ENCODE results near the gene OTOGL. TPM values are rescaled to one million over a fixed set of nuclear protein-coding genes. Genes with fewer than 3 reads are reported as not detected.

The OTOGL gene
- total and polyA plus RNA-seq, 4 donors: 0.54 to 0.99 (median 0.57) TPM

DNA sequence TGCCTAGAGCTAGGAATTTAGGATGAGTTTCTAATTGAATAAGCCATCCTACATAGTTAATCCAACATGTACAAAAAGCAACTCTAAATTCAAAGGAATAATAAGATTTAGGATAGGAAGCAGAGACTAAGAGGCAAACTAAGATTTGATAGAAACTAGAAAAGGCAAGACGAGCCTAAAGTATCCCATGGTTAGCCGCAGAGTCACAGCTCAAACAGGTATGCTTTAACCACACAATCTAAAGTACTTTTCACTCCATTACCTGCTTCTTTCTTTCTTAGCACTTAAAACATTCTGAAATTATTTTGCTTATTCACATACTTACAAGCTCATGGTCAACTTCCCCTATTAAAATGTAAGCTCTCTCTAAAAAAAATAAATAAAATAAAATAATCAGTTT lies 51.8 kb downstream of the OTOGL start:
- H3K36me3 ChIP-seq (ENCODE audit: control insufficient read depth, insufficient read depth, low read length): no peaks in the 10 kb centered on the region
- H3K4me1 ChIP-seq (ENCODE audit: control insufficient read depth, insufficient read depth, low read length): no peaks in the 10 kb centered on the region
- WGBS (ENCODE audit: insufficient coverage): 100% methylated on average over 2 of the region's 2 CpGs
- no peak overlapping the region for H3K4me3 ChIP-seq (ENCODE audit: low read depth, low read length)
- no peak overlapping the region for H3K27ac ChIP-seq (ENCODE audit: low read depth, low read length)
- no peaks in the 10 kb centered on the region for H3K27me3 ChIP-seq (ENCODE audit: control insufficient read depth, insufficient read depth, low read length)
- no peak for DNase-seq (ENCODE audit: low read depth in 4 of 6, low spot score in 6 of 6)
- H3K9me3 ChIP-seq (ENCODE audit: control insufficient read depth, insufficient read depth, low read length): no peaks in the 10 kb centered on the region

DNA sequence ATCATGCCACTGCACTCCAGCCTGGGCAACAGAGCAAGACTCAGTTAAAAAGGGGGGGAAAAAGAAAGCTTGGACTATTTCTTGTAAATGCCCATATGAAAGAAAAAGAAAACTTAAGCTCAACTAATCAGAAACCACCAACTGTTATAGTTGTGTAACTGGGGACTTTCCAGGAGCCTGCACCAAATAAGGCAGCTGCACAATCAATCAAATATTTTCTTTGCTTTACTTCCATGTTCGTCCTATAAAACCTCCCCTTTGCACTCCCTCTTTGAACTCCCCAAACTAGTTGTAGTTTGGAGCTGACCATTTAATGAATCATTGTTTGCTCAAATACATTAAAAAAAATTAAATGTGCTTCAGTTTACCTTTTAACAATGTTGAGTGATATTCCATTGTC lies 54.9 kb downstream of the OTOGL start:
- Histone ChIP-seq H3K4me3 (ENCODE audit: low read depth, low read length) (no peak overlapping the region), H3K36me3 (ENCODE audit: control insufficient read depth, insufficient read depth, low read length) (no peaks in the 10 kb centered on the region), H3K27me3 (ENCODE audit: control insufficient read depth, insufficient read depth, low read length) (no peaks in the 10 kb centered on the region), H3K9me3 (ENCODE audit: control insufficient read depth, insufficient read depth, low read length) (no peaks in the 10 kb centered on the region), H3K4me1 (ENCODE audit: control insufficient read depth, insufficient read depth, low read length) (no peaks in the 10 kb centered on the region), H3K27ac (ENCODE audit: low read depth, low read length) (no peak overlapping the region)
- no CpG with 5 or more reads among the region's 1 CpG for WGBS (ENCODE audit: insufficient coverage)
- no peak for DNase-seq (ENCODE audit: low read depth in 4 of 6, low spot score in 6 of 6)

DNA sequence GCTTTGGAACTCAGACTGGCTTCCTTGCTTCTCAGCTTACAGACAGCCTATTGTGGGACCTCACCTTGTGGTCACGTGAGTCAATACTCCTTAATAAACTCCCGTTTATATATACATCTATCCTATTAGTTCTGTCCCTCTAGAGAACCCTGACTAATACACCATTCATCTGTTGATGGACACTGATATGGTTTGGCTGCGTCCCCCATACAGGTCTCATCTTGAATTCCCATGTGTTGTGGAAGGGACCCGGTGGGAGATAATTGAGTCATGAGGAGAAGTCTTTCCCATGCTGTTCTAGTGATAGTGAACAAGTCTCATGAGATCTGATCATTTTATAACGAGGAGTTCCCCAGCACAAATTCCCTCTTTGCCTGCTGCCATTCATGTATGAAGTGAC lies 57.0 kb downstream of the OTOGL start:
- no peaks in the 10 kb centered on the region for H3K9me3 ChIP-seq (ENCODE audit: control insufficient read depth, insufficient read depth, low read length)
- no peaks in the 10 kb centered on the region for H3K36me3 ChIP-seq (ENCODE audit: control insufficient read depth, insufficient read depth, low read length)
- no peaks in the 10 kb centered on the region for H3K4me1 ChIP-seq (ENCODE audit: control insufficient read depth, insufficient read depth, low read length)
- DNase-seq (ENCODE audit: low read depth in 4 of 6, low spot score in 6 of 6): no peak
- H3K4me3 ChIP-seq (ENCODE audit: low read depth, low read length): no peak overlapping the region
- WGBS (ENCODE audit: insufficient coverage): 96% methylated on average over 3 of the region's 5 CpGs
- no peak overlapping the region for H3K27ac ChIP-seq (ENCODE audit: low read depth, low read length)
- H3K27me3 ChIP-seq (ENCODE audit: control insufficient read depth, insufficient read depth, low read length): no peaks in the 10 kb centered on the region

DNA sequence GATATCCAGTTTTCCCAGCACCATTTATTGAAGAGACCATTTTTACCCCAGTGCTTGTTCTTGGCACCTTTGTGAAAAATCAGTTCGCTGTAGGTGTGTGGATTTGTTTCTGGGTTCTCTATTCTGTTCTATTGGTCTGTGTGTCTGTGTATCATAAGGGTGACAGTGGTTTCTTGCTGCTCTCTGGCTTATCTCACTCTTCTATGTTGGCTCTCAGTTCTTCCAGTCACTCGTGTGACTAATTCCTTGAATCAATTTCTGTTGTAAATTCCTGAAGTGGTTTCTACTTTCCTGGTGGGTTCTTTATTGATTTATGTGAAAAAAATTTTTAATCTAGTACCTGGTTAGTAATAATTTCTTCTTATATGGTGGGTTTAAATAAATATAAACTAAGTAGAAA lies 58.3 kb downstream of the OTOGL start:
- no peaks in the 10 kb centered on the region for H3K36me3 ChIP-seq (ENCODE audit: control insufficient read depth, insufficient read depth, low read length)
- H3K27me3 ChIP-seq (ENCODE audit: control insufficient read depth, insufficient read depth, low read length): no peaks in the 10 kb centered on the region
- no peak for DNase-seq (ENCODE audit: low read depth in 4 of 6, low spot score in 6 of 6)
- H3K9me3 ChIP-seq (ENCODE audit: control insufficient read depth, insufficient read depth, low read length): no peaks in the 10 kb centered on the region
- H3K4me1 ChIP-seq (ENCODE audit: control insufficient read depth, insufficient read depth, low read length): no peaks in the 10 kb centered on the region
- H3K27ac ChIP-seq (ENCODE audit: low read depth, low read length): no peak overlapping the region
- WGBS (ENCODE audit: insufficient coverage): no CpG with 5 or more reads among the region's 2 CpGs
- H3K4me3 ChIP-seq (ENCODE audit: low read depth, low read length): no peak overlapping the region

DNA sequence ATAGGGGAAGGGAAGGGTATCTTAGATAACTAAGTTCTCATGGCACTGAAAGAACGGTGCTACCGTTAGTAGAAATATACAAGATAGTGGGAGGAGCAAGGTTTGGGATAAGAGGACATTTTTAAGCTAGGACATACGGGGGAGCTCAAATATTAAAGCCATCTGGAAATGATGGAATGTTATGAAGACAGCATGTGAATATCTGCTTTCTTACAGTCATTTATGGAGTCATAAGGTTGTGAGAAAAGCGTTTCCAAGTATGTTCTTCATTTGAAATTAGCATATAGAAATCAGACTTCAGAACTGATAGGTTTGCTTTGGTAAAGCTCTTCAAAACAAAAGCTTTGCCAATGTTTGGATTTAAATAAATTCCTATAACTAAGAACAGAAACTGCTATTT lies 62.3 kb downstream of the OTOGL start:
- Histone ChIP-seq H3K9me3 (ENCODE audit: control insufficient read depth, insufficient read depth, low read length) (no peaks in the 10 kb centered on the region), H3K4me1 (ENCODE audit: control insufficient read depth, insufficient read depth, low read length) (no peaks in the 10 kb centered on the region), H3K27ac (ENCODE audit: low read depth, low read length) (no peak overlapping the region), H3K36me3 (ENCODE audit: control insufficient read depth, insufficient read depth, low read length) (no peaks in the 10 kb centered on the region), H3K4me3 (ENCODE audit: low read depth, low read length) (no peak overlapping the region), H3K27me3 (ENCODE audit: control insufficient read depth, insufficient read depth, low read length) (no peaks in the 10 kb centered on the region)
- WGBS (ENCODE audit: insufficient coverage): 74% methylated on average over 3 of the region's 4 CpGs
- peak in 1 of 6 donors; percentile 1 for DNase-seq (ENCODE audit: low read depth in 4 of 6, low spot score in 6 of 6)

DNA sequence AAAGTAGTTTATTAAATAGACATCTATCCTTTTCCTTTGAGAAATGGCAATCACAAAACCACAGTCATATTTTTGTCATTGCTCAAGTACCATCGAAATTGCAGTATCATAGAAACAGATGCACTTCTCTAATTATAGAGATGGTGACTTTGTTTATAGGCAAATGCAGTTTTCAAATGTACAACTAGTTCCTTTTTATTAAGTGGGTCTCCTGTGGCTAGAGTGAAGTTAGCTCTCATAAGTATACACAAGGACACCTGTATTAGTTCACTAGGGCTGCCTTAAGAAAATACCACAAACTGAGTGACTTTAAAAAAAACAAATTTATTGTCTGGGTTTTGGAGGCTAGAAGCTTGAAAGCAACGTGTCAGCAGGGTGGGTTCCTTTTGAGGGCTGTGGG lies 62.8 kb downstream of the OTOGL start:
- DNase-seq (ENCODE audit: low read depth in 4 of 6, low spot score in 6 of 6): no peak
- Histone ChIP-seq H3K4me3 (ENCODE audit: low read depth, low read length) (no peak overlapping the region), H3K27me3 (ENCODE audit: control insufficient read depth, insufficient read depth, low read length) (no peaks in the 10 kb centered on the region), H3K27ac (ENCODE audit: low read depth, low read length) (no peak overlapping the region), H3K9me3 (ENCODE audit: control insufficient read depth, insufficient read depth, low read length) (no peaks in the 10 kb centered on the region), H3K36me3 (ENCODE audit: control insufficient read depth, insufficient read depth, low read length) (no peaks in the 10 kb centered on the region), H3K4me1 (ENCODE audit: control insufficient read depth, insufficient read depth, low read length) (no peaks in the 10 kb centered on the region)
- WGBS (ENCODE audit: insufficient coverage): no CpG with 5 or more reads among the region's 2 CpGs

DNA sequence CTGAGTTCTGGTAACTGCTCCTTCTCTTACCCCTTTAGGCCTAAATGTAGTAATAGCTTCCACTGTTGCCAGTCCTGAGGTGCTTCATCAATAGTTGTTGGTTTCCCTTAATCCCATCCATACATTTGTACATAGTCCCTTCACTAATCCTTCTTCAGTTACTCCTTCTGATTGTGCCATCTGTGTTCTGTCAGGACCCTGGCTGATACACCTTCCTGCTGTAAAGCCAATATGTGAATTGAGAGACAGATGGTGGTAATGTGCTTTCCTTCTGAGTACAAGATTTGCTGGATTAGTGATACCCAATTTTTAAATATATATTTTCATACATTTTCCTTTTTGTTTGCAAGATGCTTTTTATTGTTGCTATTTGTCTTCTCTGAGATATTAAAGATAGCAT lies 66.4 kb downstream of the OTOGL start:
- peak in 1 of 6 donors; percentile 31 for DNase-seq (ENCODE audit: low read depth in 4 of 6, low spot score in 6 of 6)
- no peaks in the 10 kb centered on the region for H3K36me3 ChIP-seq (ENCODE audit: control insufficient read depth, insufficient read depth, low read length)

DNA sequence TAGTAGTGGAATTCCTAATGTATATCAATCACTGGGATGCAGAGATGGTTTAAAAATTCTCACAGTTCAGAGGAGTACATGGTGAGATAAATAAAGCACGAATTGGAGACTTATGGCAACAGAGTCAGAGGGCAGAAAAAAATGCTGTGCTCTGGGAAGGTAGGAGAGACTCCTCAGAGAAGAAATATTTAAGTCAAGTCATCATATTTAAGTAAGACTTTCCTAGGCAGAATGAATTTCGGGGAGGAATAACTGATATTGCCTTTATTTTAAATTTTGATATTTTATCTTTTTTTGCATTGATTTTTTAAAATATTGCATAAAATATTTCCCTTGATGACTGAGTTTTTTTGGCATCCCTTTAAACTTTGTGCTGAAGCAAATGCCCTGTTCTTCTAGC lies 67.4 kb downstream of the OTOGL start:
- H3K4me3 ChIP-seq (ENCODE audit: low read depth, low read length): no peak overlapping the region
- H3K27ac ChIP-seq (ENCODE audit: low read depth, low read length): no peak overlapping the region
- H3K27me3 ChIP-seq (ENCODE audit: control insufficient read depth, insufficient read depth, low read length): no peaks in the 10 kb centered on the region
- no CpG with 5 or more reads among the region's 2 CpGs for WGBS (ENCODE audit: insufficient coverage)
- H3K9me3 ChIP-seq (ENCODE audit: control insufficient read depth, insufficient read depth, low read length): no peaks in the 10 kb centered on the region
- no peaks in the 10 kb centered on the region for H3K36me3 ChIP-seq (ENCODE audit: control insufficient read depth, insufficient read depth, low read length)
- no peak for DNase-seq (ENCODE audit: low read depth in 4 of 6, low spot score in 6 of 6)
- H3K4me1 ChIP-seq (ENCODE audit: control insufficient read depth, insufficient read depth, low read length): no peaks in the 10 kb centered on the region

More for the DNA sequence above, 66.4 kb downstream of the OTOGL start:
- no peaks in the 10 kb centered on the region for H3K4me1 ChIP-seq (ENCODE audit: control insufficient read depth, insufficient read depth, low read length)
- no peak overlapping the region for H3K4me3 ChIP-seq (ENCODE audit: low read depth, low read length)
- H3K9me3 ChIP-seq (ENCODE audit: control insufficient read depth, insufficient read depth, low read length): no peaks in the 10 kb centered on the region
- no peaks in the 10 kb centered on the region for H3K27me3 ChIP-seq (ENCODE audit: control insufficient read depth, insufficient read depth, low read length)
- H3K27ac ChIP-seq (ENCODE audit: low read depth, low read length): no peak overlapping the region

DNA sequence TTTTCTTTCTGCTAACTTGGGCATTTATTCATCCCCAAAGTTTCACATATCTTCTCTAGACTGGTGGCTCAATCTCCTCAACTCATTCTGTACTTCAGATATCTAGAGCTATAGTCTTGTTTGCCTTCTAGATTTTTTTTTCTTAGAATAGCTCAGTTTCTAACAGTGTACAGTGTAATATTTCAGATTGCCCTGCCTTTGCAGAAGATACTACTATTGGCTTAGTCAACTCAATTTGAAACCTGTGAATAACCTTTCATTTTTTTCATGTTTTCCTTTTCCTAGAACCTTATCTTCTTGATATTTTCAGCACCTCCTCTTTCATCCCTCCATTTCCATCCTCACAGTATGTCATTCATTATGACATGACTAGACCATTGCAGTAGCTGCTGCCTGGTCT lies 69.6 kb downstream of the OTOGL start:
- DNase-seq (ENCODE audit: low read depth in 4 of 6, low spot score in 6 of 6): no peak
- H3K36me3 ChIP-seq (ENCODE audit: control insufficient read depth, insufficient read depth, low read length): no peaks in the 10 kb centered on the region
- H3K27ac ChIP-seq (ENCODE audit: low read depth, low read length): no peak overlapping the region
- no peak overlapping the region for H3K4me3 ChIP-seq (ENCODE audit: low read depth, low read length)
- H3K4me1 ChIP-seq (ENCODE audit: control insufficient read depth, insufficient read depth, low read length): no peaks in the 10 kb centered on the region
- H3K27me3 ChIP-seq (ENCODE audit: control insufficient read depth, insufficient read depth, low read length): no peaks in the 10 kb centered on the region
- H3K9me3 ChIP-seq (ENCODE audit: control insufficient read depth, insufficient read depth, low read length): no peaks in the 10 kb centered on the region

DNA sequence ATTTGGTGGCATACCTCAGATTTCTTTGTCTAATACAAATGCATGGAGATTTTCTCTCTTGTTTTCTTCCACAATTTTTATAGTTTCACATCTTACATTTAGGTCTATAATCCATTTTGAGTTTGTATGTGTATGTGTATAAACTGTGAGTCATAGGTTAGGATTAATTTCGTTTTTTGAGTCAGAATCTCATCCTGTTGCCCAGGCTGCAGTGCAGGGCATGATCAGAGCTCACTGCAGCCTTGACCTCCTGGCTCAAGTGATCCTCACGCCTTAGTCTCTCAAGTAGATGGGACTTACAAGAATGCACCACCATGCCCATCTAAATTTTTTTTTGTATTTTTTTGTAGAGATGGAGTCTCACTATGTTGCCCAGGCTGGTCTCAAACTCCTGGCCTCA lies 71.6 kb downstream of the OTOGL start:
- H3K4me3 ChIP-seq (ENCODE audit: low read depth, low read length): no peak overlapping the region
- no peak for DNase-seq (ENCODE audit: low read depth in 4 of 6, low spot score in 6 of 6)
- H3K27ac ChIP-seq (ENCODE audit: low read depth, low read length): no peak overlapping the region
- H3K36me3 ChIP-seq (ENCODE audit: control insufficient read depth, insufficient read depth, low read length): no peaks in the 10 kb centered on the region
- H3K27me3 ChIP-seq (ENCODE audit: control insufficient read depth, insufficient read depth, low read length): no peaks in the 10 kb centered on the region
- 40% methylated on average over 1 of the region's 2 CpGs for WGBS (ENCODE audit: insufficient coverage)
- no peaks in the 10 kb centered on the region for H3K9me3 ChIP-seq (ENCODE audit: control insufficient read depth, insufficient read depth, low read length)
- no peaks in the 10 kb centered on the region for H3K4me1 ChIP-seq (ENCODE audit: control insufficient read depth, insufficient read depth, low read length)
